Astrocyte of the hippocampus (primary cell): ENCODE data around the gene TSTD2.

Experiments
- DNase-seq: peaks from one replicate; pipeline ENCODE4 v3.0.0; 2011; ENCODE audit warnings: low read depth, low spot score

The TSTD2 gene

GRCh38 chr9:97562542-97562941 is 70.6 kb downstream of the TSTD2 start:
- no peak for DNase-seq

DNA sequence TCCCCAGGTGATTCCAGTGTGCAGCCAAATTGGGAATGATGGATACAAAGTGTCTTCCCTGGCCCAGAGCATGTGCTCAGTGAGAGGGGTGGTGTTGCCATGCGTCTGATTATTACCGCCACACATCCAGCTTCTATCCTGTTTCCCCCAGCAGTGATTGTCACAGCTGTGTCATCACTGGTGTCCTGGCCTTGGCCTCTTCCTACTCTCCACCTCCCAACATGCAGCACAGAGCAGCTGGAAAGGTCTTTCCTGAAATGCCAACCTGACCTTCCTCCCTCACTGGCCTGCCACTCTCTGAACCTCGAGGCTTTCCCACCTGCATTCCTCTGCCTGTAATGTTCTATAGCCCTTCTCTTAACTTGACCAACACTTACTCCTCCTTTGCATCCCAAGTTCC is 71.7 kb downstream of the TSTD2 start:
- DNase-seq: no peak

GRCh38 chr9:97560851-97561250 is 72.3 kb downstream of the TSTD2 start:
- no peak for DNase-seq

DNA sequence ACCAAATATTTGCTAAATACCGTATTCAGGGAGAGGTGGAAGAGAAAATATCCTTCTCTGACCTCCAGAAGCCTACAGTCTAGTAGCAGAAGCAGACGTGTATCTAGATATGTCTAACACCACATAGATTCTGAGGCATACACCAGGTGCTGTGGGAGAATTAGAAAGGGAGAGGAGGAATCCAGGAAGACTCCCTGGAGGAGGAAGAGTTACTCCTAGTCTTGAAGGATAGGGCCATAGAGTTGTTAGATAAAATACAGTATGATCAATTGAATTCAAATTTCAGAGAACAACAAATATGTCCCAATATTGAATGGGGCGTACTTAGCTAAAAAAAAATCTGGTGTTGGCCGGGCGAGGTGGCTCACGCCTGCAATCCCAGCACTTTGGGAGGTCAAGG is 73.0 kb downstream of the TSTD2 start:
- DNase-seq: no peak

- DNase-seq: no peak
Measured at GRCh38 chr9:97559111-97559514, 74.1 kb downstream of the TSTD2 start.

DNA sequence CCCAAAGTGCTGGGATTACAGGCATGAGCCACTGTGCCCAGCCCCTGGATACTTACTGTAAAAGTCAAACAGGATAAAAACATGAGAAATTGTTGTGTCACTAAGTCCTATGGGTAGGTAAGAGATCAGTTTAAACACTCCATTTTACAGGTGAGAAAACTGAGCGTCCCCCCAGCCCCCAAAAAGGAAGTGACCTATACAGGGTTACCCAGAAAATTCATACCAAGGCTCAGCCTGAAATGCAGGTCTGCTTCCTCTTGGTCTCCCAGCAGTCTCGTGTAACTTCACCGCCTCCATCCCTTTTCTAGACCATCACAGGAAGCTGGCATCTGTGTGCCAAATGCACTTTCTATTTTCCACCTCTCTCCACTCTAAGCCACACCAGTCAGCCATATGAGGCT is 74.5 kb downstream of the TSTD2 start:
- DNase-seq: no peak

GRCh38 chr9:97557606-97558095 is 75.5 kb downstream of the TSTD2 start:
- no peak for DNase-seq

GRCh38 chr9:97556721-97557605 is 76.2 kb downstream of the TSTD2 start:
- DNase-seq: no peak

GRCh38 chr9:97556036-97556720 is 77.0 kb downstream of the TSTD2 start:
- DNase-seq: no peak

- peak; percentile 80 for DNase-seq
Measured at GRCh38 chr9:97555164-97555563, 78.0 kb downstream of the TSTD2 start.

DNA sequence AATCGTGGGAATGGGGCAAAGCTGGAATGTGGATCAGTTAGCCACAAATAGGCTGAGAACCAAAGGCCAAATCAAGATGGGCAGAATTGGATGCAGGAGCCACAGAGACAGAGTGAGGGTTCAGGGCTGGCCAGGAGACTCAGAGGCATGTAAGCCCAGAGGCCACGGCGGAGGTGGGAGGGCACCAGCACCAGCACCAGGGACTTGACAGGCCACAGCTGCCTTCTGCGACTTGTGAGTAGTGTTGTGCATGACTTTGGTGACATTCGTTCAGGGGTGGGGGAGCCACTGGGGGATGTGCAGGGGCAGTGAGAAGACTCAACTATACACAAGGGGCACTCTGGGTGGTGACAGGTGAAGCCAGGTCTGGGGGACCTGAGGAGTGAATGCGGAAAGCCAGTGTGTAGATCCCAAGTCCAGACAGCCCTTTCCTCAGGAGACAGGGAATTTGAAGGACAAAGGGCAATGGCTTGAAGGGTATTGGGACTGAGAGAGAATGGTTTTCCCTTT is 78.5 kb downstream of the TSTD2 start:
- no peak for DNase-seq

GRCh38 chr9:97553841-97554240 is 79.3 kb downstream of the TSTD2 start:
- no peak for DNase-seq

GRCh38 chr9:97553141-97553540 is 80.0 kb downstream of the TSTD2 start:
- DNase-seq: no peak

DNA sequence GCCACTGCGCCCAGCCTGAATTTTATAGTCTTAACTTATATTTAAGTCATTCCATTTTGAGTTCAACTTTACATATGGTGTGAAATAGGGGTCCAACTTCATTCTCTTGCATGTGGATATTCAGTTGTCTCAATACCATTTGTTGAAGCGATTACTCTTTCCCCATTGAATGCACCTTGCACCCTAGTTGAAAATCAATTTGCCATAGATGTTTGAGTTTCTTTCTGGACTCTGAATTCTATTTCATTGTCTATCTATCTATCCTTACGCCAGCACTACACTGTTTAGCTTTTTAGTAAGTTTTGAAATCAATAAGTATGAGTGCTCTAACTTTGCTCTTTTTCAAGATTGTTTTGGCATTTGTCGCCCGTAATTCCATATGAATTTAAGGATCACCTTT is 81.9 kb downstream of the TSTD2 start:
- no peak for DNase-seq

DNA sequence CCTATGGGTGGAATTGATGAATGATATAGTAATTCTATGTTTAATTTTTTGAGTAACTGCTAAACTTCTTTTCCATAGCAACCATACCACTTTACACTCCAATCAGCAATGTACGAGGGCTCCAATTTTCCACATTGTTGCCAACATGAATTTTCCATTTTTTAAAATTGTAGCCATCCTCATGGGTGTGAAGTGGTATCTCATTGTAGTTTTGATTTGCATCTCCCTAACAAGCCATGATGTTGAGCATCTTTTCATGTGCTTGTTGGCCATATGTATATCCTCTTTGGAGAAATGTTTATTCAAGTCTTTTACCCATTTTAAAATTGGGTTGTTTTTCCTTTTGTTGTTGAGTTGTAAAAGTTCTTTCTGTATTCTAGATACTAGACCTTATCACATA is 82.8 kb downstream of the TSTD2 start:
- DNase-seq: no peak
